SU-DHL-6 (cell line): Measurements from ENCODE around the gene KRT81.
"Not testable (repeated sequence)": the region's sequence is repeated elsewhere in the genome, so short reads cannot be mapped to it uniquely, and the experiment has no call there.

Experiments
- H2AFZ ChIP-seq: fragments of 200-600 bp; sonication (generic); 2 replicates; pipeline ENCODE4 v1.6.1; 2014; ENCODE audit warnings: low read depth, mild to moderate bottlenecking, moderate library complexity, mixed read lengths, antibody characterized with exemption, low read length; ENCODE audit not compliant: severe bottlenecking
- H3F3A ChIP-seq: fragments of 200-600 bp; shearing (Covaris generic); 2 replicates; pipeline ENCODE4 v1.6.0; 2016; ENCODE audit warnings: antibody characterized with exemption, mild to moderate bottlenecking; ENCODE audit not compliant: insufficient read depth
- H3K27ac ChIP-seq: fragments of 200-600 bp; sonication (generic); 2 replicates; pipeline ENCODE4 v1.5.1; 2016; ENCODE audit warnings: low read depth, mild to moderate bottlenecking, low read length, moderate library complexity, mixed read lengths
- H3K27me3 ChIP-seq: fragments of 200-600 bp; sonication (generic), shearing (Covaris generic); 2 replicates; pipeline ENCODE4 v1.6.0; 2014; ENCODE audit warnings: mild to moderate bottlenecking, low read length
- H3K36me3 ChIP-seq: fragments of 200-600 bp; sonication (generic); 2 replicates; pipeline ENCODE4 v1.6.1; 2014; ENCODE audit warnings: mild to moderate bottlenecking, low read length, mixed read lengths
- H3K4me2 ChIP-seq: fragments of 300-600, 200-600 bp; shearing (Covaris generic), sonication (generic); 2 replicates; pipeline ENCODE4 v1.6.0; 2014; ENCODE audit warnings: low read length, low read depth, mild to moderate bottlenecking; ENCODE audit not compliant: poor library complexity, severe bottlenecking
- H3K4me3 ChIP-seq: fragments of 200-600 bp; sonication (generic); 2 replicates; pipeline ENCODE4 v1.5.1; 2014; ENCODE audit warnings: antibody characterized with exemption, low read length, mild to moderate bottlenecking, mixed read lengths; ENCODE audit not compliant: insufficient read depth, poor library complexity, severe bottlenecking
- H3K79me2 ChIP-seq: fragments of 200-600 bp; sonication (generic); 2 replicates; pipeline ENCODE4 v1.6.1; 2014; ENCODE audit warnings: mild to moderate bottlenecking, low read length, moderate library complexity; ENCODE audit not compliant: insufficient read depth
- H3K9ac ChIP-seq: fragments of 200-600 bp; sonication (generic); 2 replicates; pipeline ENCODE4 v1.7.0; 2014; ENCODE audit warnings: mild to moderate bottlenecking, low read length
- H3K9me2 ChIP-seq: fragments of 200-600 bp; sonication (generic); replicated peaks from 2 replicates; pipeline ENCODE4 v1.6.1; 2014; ENCODE audit warnings: low read length; ENCODE audit not compliant: insufficient read depth
- H3K9me3 ChIP-seq: fragments of 200-600 bp; sonication (generic); 2 replicates; pipeline ENCODE4 v1.6.1; 2014; ENCODE audit warnings: low read length, mixed read lengths; ENCODE audit not compliant: insufficient read depth
- H4K20me1 ChIP-seq: fragments of 200-600 bp; sonication (generic); 2 replicates; pipeline ENCODE4 v1.6.1; 2014; ENCODE audit warnings: low read depth, mild to moderate bottlenecking, antibody characterized with exemption, low read length, moderate library complexity, mixed read lengths
- EZH2phosphoT487 ChIP-seq: fragments of 200-600 bp; sonication (generic), shearing (Covaris generic); conservative IDR thresholded peaks from 2 replicates; pipeline ENCODE4 v1.6.1; 2018; ENCODE audit warnings: mild to moderate bottlenecking, antibody characterized with exemption, low read length, moderate library complexity, mixed read lengths
- TF ChIP-seq, protein P1 (sequence below): fragments of 200-600 bp; sonication (generic); IDR thresholded peaks from one replicate; pipeline ENCODE4 v1.5.1; 2017; ENCODE audit warnings: antibody characterized with exemption, mild to moderate bottlenecking, low read length, moderate library complexity; ENCODE audit not compliant: insufficient read depth, poor library complexity, severe bottlenecking

Gene KRT81

DNA sequence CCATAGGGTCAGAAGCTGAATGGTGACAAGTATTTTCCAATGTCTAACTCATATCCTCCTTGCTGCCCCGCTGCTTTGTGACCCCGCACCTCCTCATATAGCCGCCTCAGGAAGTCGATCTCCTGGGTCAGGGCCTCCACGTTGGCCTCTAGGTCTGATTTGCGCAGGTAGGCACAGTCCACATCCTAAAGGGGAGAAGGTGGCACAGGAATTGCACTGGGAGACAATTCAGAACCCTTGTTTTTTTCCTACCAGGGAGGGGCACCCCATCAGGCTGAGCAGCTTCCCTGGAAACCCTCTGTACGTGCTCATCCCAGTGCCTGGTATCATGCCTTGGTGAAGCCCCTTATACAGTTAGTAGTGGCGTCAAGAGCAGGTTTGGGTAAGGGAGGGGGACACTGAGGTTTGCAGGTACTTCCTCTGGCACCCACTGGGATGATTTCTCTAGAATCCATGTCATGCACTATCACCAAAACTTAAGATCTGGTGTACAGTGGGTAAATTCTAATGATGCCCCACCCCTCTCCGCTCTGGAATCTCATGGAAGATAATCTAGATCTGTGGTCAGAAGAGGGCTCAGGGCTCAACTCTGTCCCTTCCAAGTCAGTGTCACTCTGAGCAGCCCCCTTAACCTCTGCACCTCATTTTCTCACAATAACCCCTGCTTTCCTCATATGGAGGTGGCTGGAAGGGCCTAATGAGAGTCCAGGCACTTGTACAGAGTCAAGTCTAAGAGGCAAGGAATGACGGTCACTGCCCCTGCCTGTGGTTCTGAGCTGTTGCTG, 37.0 kb downstream of the KRT81 start:
- no peaks in the 10 kb centered on the region for H3K27me3 ChIP-seq
- H3K4me2 ChIP-seq: no peak overlapping the region
- no peaks in the 10 kb centered on the region for H4K20me1 ChIP-seq
- H3K9me3 ChIP-seq: no peaks in the 10 kb centered on the region
- no peak overlapping the region for H3K9ac ChIP-seq
- H3K9me2 ChIP-seq: no peaks in the 10 kb centered on the region
- TF ChIP-seq, protein P1, sequence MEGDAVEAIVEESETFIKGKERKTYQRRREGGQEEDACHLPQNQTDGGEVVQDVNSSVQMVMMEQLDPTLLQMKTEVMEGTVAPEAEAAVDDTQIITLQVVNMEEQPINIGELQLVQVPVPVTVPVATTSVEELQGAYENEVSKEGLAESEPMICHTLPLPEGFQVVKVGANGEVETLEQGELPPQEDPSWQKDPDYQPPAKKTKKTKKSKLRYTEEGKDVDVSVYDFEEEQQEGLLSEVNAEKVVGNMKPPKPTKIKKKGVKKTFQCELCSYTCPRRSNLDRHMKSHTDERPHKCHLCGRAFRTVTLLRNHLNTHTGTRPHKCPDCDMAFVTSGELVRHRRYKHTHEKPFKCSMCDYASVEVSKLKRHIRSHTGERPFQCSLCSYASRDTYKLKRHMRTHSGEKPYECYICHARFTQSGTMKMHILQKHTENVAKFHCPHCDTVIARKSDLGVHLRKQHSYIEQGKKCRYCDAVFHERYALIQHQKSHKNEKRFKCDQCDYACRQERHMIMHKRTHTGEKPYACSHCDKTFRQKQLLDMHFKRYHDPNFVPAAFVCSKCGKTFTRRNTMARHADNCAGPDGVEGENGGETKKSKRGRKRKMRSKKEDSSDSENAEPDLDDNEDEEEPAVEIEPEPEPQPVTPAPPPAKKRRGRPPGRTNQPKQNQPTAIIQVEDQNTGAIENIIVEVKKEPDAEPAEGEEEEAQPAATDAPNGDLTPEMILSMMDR: no peak
- no peak for TF ChIP-seq EZH2phosphoT487
- H2AFZ ChIP-seq: no peak overlapping the region
- H3K36me3 ChIP-seq: no peaks in the 10 kb centered on the region
- no peak overlapping the region for H3K4me3 ChIP-seq
- no peaks in the 10 kb centered on the region for H3F3A ChIP-seq
- no peak overlapping the region for H3K27ac ChIP-seq
- no peaks in the 10 kb centered on the region for H3K79me2 ChIP-seq

- no peaks in the 10 kb centered on the region for H3K9me3 ChIP-seq
- H2AFZ ChIP-seq: no peak overlapping the region
- H3K9ac ChIP-seq: no peak overlapping the region
- TF ChIP-seq, protein P1: no peak
- TF ChIP-seq EZH2phosphoT487: no peak
- no peak overlapping the region for H3K27ac ChIP-seq
- no peaks in the 10 kb centered on the region for H3K27me3 ChIP-seq
- no peaks in the 10 kb centered on the region for H3K36me3 ChIP-seq
- no peak overlapping the region for H3K4me3 ChIP-seq
- no peaks in the 10 kb centered on the region for H3K79me2 ChIP-seq
- H4K20me1 ChIP-seq: no peaks in the 10 kb centered on the region
- H3K9me2 ChIP-seq: no peaks in the 10 kb centered on the region
- H3F3A ChIP-seq: no peaks in the 10 kb centered on the region
- no peak overlapping the region for H3K4me2 ChIP-seq
These were observed 37.7 kb downstream of the KRT81 start for GRCh38 chr12:52253391-52254179.

- Histone ChIP-seq H3K9me2 (no peaks in the 10 kb centered on the region), H3K4me3 (no peak overlapping the region), H4K20me1 (no peaks in the 10 kb centered on the region), H3K9me3 (no peaks in the 10 kb centered on the region), H3K9ac (no peak overlapping the region), H3K27me3 (no peaks in the 10 kb centered on the region), H3K36me3 (no peaks in the 10 kb centered on the region), H2AFZ (no peak overlapping the region), H3F3A (no peaks in the 10 kb centered on the region), H3K4me2 (no peak overlapping the region), H3K27ac (no peak overlapping the region), H3K79me2 (no peaks in the 10 kb centered on the region)
- TF ChIP-seq EZH2phosphoT487: no peak
- TF ChIP-seq, protein P1: no peak
These were observed 38.5 kb downstream of the KRT81 start for GRCh38 chr12:52252728-52253343.

GRCh38 chr12:52252175-52252615, 39.1 kb downstream of the KRT81 start:
- not testable (repeated sequence) for H4K20me1 ChIP-seq, H2AFZ ChIP-seq, H3K4me2 ChIP-seq, H3K36me3 ChIP-seq, H3F3A ChIP-seq, H3K9ac ChIP-seq, H3K27me3 ChIP-seq, H3K9me2 ChIP-seq, H3K9me3 ChIP-seq, H3K4me3 ChIP-seq, H3K79me2 ChIP-seq, H3K27ac ChIP-seq
